Measurements from ENCODE around the gene LLPH. TPM values are rescaled to one million over a fixed set of nuclear protein-coding genes. Genes with fewer than 3 reads are reported as not detected.

Gene LLPH
- total and polyA plus RNA-seq, 2 of the 13 experiments (the other 11 are each of a cell fraction or from before 2014, with no cell fraction given) = 4.2 to 25.6 TPM

DNA sequence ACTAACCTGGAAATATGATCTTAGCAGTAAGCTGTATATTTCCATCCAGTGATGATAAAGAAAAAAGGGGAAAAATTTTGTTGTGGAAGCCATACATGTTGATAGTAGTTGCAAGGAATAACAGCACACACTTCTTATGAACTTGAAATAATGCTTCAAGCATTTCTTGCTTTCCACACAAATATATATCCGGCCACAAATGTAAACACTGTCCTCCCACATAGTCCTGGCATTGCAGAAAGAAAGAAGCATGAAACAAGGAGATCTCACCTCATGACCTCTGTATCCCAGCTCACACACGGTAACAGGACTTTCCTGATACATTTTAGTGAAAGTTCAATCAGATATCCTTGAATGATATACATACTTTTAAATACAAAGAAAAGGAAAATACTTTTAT is 56.0 kb downstream of the LLPH start (continued):
- TF ChIP-seq SYNCRIP (IDR thresholded peaks at IDR 0.05; ENCODE audit: insufficient read depth, low read depth, low read length) (no peak), CREM (IDR thresholded peaks at IDR 0.05) (no peak), CREM (CRISPR knock-in tag; IDR thresholded peaks at IDR 0.05) (no peak), ZSCAN29 (CRISPR knock-in tag; conservative IDR thresholded peaks at IDR 0.05) (no peak), ETV5 (CRISPR knock-in tag; IDR thresholded peaks at IDR 0.05; ENCODE audit: borderline replicate concordance) (peak; percentile 29; the same call in 1 of the 2 replicates), HMG20A (CRISPR knock-in tag; IDR thresholded peaks at IDR 0.05; ENCODE audit: borderline replicate concordance) (peak; percentile 16; the same call in 1 of the 2 replicates), ELF3 (CRISPR knock-in tag; IDR thresholded peaks at IDR 0.05) (no peak)

DNA sequence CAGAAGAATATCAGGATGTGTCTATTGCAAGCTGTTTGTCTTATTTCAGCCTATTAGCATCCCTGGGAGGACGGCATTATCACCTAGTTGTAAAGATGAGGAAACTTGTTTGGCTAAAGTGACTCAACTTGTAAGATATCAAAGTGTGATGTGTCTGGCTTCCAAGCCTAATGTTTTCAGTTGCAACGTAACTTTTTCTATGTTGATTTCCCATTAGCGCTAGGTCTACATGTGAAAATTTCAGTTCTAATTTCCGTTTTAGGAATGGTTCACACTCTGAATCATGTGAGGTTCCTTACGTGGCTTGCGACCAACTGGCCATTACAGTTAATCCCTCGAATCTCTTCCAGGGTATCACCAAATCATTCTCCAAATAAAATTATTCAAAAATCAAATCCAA is 58.0 kb downstream of the LLPH start:
- WGBS (ENCODE audit: low lambda C conversion rate) = 89% methylated on average over 7 of the region's 7 CpGs
- intact Hi-C loops (cut with micrococcal nuclease; ENCODE audit: unreplicated experiment) (no loop called here), in situ Hi-C loops (cut with HindIII; ENCODE audit: extremely low pct_ligation_motif_present, low pct_unique_long_range_greater_than_20kb) (no loop called here)
- Histone ChIP-seq H2AFZ (ENCODE audit: low read length) (no peak overlapping the region), H3K27me3 (ENCODE audit: control insufficient read depth in 1 of 2, insufficient read depth in 2 of 2, low read length in 2 of 2) (no peaks in the 10 kb centered on the region), H3K36me3 (replicated peaks in 1 of 2; ENCODE audit: control insufficient read depth in 1 of 2, insufficient read depth in 2 of 2, low read length in 2 of 2) (no peaks in the 10 kb centered on the region), H3K27ac (ENCODE audit: extremely low read length, insufficient read depth, low read length) (no peak overlapping the region), H3K4me2 (ENCODE audit: low read depth, low read length) (no peak overlapping the region), H3K4me1 (ENCODE audit: insufficient read depth, low read length) (peaks cover 34% of the 10 kb centered on the region), H4K20me1 (ENCODE audit: insufficient read depth, low read length) (no peaks in the 10 kb centered on the region), H3K9ac (ENCODE audit: insufficient read depth, low read depth, low read length) (no peak overlapping the region), H3K79me2 (ENCODE audit: insufficient read depth, low read length) (no peaks in the 10 kb centered on the region), H3K9me3 (ENCODE audit: low read length) (no peaks in the 10 kb centered on the region), H3K4me3 (replicated peaks in 1 of 3; ENCODE audit: insufficient read depth in 1 of 3, low read depth in 2 of 3, low read length in 3 of 3) (no peak overlapping the region)
- BruUV-seq (replicated peaks) = no TSS peak
- POLR2A ChIA-PET = no interaction called here
- TF ChIP-seq, protein P1, sequence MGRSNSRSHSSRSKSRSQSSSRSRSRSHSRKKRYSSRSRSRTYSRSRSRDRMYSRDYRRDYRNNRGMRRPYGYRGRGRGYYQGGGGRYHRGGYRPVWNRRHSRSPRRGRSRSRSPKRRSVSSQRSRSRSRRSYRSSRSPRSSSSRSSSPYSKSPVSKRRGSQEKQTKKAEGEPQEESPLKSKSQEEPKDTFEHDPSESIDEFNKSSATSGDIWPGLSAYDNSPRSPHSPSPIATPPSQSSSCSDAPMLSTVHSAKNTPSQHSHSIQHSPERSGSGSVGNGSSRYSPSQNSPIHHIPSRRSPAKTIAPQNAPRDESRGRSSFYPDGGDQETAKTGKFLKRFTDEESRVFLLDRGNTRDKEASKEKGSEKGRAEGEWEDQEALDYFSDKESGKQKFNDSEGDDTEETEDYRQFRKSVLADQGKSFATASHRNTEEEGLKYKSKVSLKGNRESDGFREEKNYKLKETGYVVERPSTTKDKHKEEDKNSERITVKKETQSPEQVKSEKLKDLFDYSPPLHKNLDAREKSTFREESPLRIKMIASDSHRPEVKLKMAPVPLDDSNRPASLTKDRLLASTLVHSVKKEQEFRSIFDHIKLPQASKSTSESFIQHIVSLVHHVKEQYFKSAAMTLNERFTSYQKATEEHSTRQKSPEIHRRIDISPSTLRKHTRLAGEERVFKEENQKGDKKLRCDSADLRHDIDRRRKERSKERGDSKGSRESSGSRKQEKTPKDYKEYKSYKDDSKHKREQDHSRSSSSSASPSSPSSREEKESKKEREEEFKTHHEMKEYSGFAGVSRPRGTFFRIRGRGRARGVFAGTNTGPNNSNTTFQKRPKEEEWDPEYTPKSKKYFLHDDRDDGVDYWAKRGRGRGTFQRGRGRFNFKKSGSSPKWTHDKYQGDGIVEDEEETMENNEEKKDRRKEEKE (IDR thresholded peaks at IDR 0.05) = no peak
- TF ChIP-seq ZBTB1 (CRISPR knock-in tag; IDR thresholded peaks at IDR 0.05; ENCODE audit: borderline replicate concordance) (no peak), JARID2 (CRISPR knock-in tag; IDR thresholded peaks at IDR 0.05; ENCODE audit: insufficient replicate concordance) (no peak), ZNF234 (CRISPR knock-in tag; conservative IDR thresholded peaks at IDR 0.05) (no peak), PAF1 (CRISPR knock-in tag; IDR thresholded peaks at IDR 0.05) (no peak), ZFAT (CRISPR knock-in tag; conservative IDR thresholded peaks at IDR 0.05) (no peak)
- DNase-seq (ENCODE audit: low spot score) = no peak
- no peak for ATAC-seq
- CTCF ChIA-PET (ENCODE audit: low intra/inter-chr PET ratio, low total read pairs) = no interaction called here
- FAIRE-seq = no peak
